NCI-H1048 (cell line): Measurements from ENCODE around the gene FOXF1.

Source experiments
- DNase-seq: peaks from one replicate; lab custom pipeline; 2025; lab: John Stamatoyannopoulos, UW

The FOXF1 gene

GRCh38 chr16:86505185-86505898 lies 5.0 kb upstream of the FOXF1 start:
- DNase-seq, result no peak

- DNase-seq, result no peak
These were observed 4.1 kb upstream of the FOXF1 start for GRCh38 chr16:86505899-86506864.

GRCh38 chr16:86507173-86508027 lies 2.9 kb upstream of the FOXF1 start:
- no peak for DNase-seq

GRCh38 chr16:86508028-86508946 lies 2.0 kb upstream of the FOXF1 start:
- DNase-seq, result no peak

GRCh38 chr16:86508947-86509758 lies 1.2 kb upstream of the FOXF1 start:
- no peak for DNase-seq

GRCh38 chr16:86509759-86510464 lies 415 bp upstream of the FOXF1 start:
- DNase-seq, result no peak

- DNase-seq, result no peak
These were observed 1.2 kb downstream of the FOXF1 start for GRCh38 chr16:86511317-86512161.

GRCh38 chr16:86512301-86512859 lies 2.1 kb downstream of the FOXF1 start:
- DNase-seq, result no peak

GRCh38 chr16:86512860-86513470 lies 2.6 kb downstream of the FOXF1 start:
- DNase-seq, result no peak

- DNase-seq, result no peak
These were observed 3.3 kb downstream of the FOXF1 start for GRCh38 chr16:86513471-86514277.

- no peak for DNase-seq
These were observed 4.4 kb downstream of the FOXF1 start for GRCh38 chr16:86514481-86515376.

- DNase-seq, result no peak
These were observed 5.1 kb downstream of the FOXF1 start for GRCh38 chr16:86515413-86515776.

GRCh38 chr16:86515777-86516622 lies 5.7 kb downstream of the FOXF1 start:
- no peak for DNase-seq

- no peak for DNase-seq
These were observed 6.3 kb downstream of the FOXF1 start for GRCh38 chr16:86516623-86517003.

GRCh38 chr16:86517033-86517432 lies 6.7 kb downstream of the FOXF1 start:
- DNase-seq, result no peak
